Measurements from ENCODE around the gene SEL1L3. TPM values are rescaled to one million over a fixed set of nuclear protein-coding genes. Genes with fewer than 3 reads are reported as not detected.

Gene SEL1L3
- total and polyA plus RNA-seq, 9 of the 15 experiments (the other 6 are each of a cell fraction or from before 2014, with no cell fraction given) = 10.0 to 44.3 (median 21.6) TPM

DNA sequence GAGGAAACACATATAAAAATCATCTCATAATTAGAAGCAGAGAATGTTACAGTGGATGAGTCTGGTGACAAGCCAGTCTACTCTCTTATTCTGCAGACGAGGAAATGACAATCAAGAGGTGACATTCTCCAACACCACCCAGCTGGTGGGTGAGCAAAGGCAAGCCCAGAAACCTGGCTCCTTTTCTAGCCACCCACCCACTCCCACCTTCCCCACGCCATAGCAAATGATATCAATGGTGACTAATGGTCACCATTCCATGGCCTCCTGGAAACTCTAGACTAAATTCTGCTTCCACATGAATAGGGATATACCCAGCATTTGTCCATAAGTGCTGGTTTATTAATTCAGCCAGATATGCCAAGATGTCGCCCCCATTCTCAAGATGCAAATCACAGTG, 10.7 kb downstream of the SEL1L3 start:
- in situ Hi-C loops (cut with MboI) = no loop called here
- intact Hi-C loops (cut with micrococcal nuclease) = no loop called here
- no peaks in the 10 kb centered on the region for H3K9me3 ChIP-seq (replicated peaks; ENCODE audit: control insufficient read depth, insufficient read depth, low read depth, low read length)
- H3K36me3 ChIP-seq (ENCODE audit: control insufficient read depth, insufficient read depth, low read length) = peaks cover 2% of the 10 kb centered on the region; the same call in 1 of the 3 replicates
- ATAC-seq (no peak), FAIRE-seq (no peak), DNase-seq (ENCODE audit: extremely low read depth in 1 of 4, low spot score in 3 of 4) (no peak)
- 57% methylated on average over 3 of the region's 3 CpGs for WGBS (ENCODE audit: insufficient coverage, low coverage, missing lambda C conversion rate)
- no peaks in the 10 kb centered on the region for H3K27me3 ChIP-seq (ENCODE audit: control insufficient read depth in 2 of 2, insufficient read depth in 2 of 2, low read length in 2 of 2)
- BruUV-seq (replicated peaks) = no TSS peak
- no peak overlapping the region for H3K27ac ChIP-seq (ENCODE audit: extremely low read depth, low read depth, low read length)
- no peak overlapping the region for H3K9ac ChIP-seq (ENCODE audit: insufficient read depth in 1 of 2, low read depth in 2 of 2, low read length in 2 of 2)
- H3K4me3 ChIP-seq = no peak overlapping the region
- ChIA-PET CTCF (ENCODE audit: low intra/inter-chr PET ratio) (no interaction called here), POLR2A (interaction anchor here (0.8 kb wide), 1 partner anchor 95 kb away, joined by 3 read pairs; no protein-coding TSS in a partner anchor)
- TF ChIP-seq ZNF197 (CRISPR knock-in tag; IDR thresholded peaks at IDR 0.05; ENCODE audit: low read depth) (no peak), ZNF232 (CRISPR knock-in tag; IDR thresholded peaks at IDR 0.05) (no peak), RBM39 (optimal IDR thresholded peaks at IDR 0.05; ENCODE audit: low read depth, low read length) (no peak), NFIX (CRISPR knock-in tag; IDR thresholded peaks at IDR 0.05; ENCODE audit: low read depth) (no peak), ZNF507 (tag; conservative IDR thresholded peaks at IDR 0.05) (no peak), ZNF766 (CRISPR knock-in tag; conservative IDR thresholded peaks at IDR 0.05) (no peak)
- TF ChIP-seq, protein P1, sequence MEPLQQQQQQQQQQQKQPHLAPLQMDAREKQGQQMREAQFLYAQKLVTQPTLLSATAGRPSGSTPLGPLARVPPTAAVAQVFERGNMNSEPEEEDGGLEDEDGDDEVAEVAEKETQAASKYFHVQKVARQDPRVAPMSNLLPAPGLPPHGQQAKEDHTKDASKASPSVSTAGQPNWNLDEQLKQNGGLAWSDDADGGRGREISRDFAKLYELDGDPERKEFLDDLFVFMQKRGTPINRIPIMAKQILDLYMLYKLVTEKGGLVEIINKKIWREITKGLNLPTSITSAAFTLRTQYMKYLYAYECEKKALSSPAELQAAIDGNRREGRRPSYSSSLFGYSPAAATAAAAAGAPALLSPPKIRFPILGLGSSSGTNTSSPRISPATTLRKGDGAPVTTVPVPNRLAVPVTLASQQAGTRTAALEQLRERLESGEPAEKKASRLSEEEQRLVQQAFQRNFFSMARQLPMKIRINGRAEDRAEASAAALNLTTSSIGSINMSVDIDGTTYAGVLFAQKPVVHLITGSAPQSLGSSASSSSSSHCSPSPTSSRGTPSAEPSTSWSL (CRISPR knock-in tag; IDR thresholded peaks at IDR 0.05; ENCODE audit: borderline replicate concordance) = no peak
- H2AFZ ChIP-seq (ENCODE audit: low read depth, low read length) = no peak overlapping the region
- peaks cover 17% of the 10 kb centered on the region for H4K20me1 ChIP-seq (replicated peaks; ENCODE audit: control insufficient read depth, insufficient read depth, low read length)
- H3K9me1 ChIP-seq (ENCODE audit: control insufficient read depth, insufficient read depth, low read length) = no peaks in the 10 kb centered on the region
- H3K4me1 ChIP-seq (replicated peaks in 1 of 2; ENCODE audit: control insufficient read depth in 2 of 2, insufficient read depth in 2 of 2, low read length in 2 of 2) = no peaks in the 10 kb centered on the region; a peak in 1 of 5 replicates
- no peak overlapping the region for H3K4me2 ChIP-seq (ENCODE audit: insufficient read depth, low read length)
- H3K79me2 ChIP-seq (ENCODE audit: control insufficient read depth, insufficient read depth, low read length) = peaks cover 32% of the 10 kb centered on the region; the same call in 2 of the 3 replicates
